Mesothelial cell of epicardium (in vitro differentiated cells): ENCODE measurements around the gene LNPEP. TPM values are rescaled to one million over a fixed set of nuclear protein-coding genes. Genes with fewer than 3 reads are reported as not detected.

Experiments
- DNase-seq, 2 experiments: peaks; one replicate each; pipeline ENCODE4 v3.0.0; 2021; ENCODE audit warnings: low spot score in 2 of 2; ENCODE audit not compliant: unreplicated experiment in 2 of 2
- H3K27ac Mint-ChIP-seq: 2 replicates; pipeline ENCODE4 v1.8.0; 2021; ENCODE audit warnings: mixed read lengths
- H3K27me3 Mint-ChIP-seq: 2 replicates; pipeline ENCODE4 v1.8.0; 2021; ENCODE audit warnings: low read depth, mixed read lengths
- H3K36me3 Mint-ChIP-seq: 2 replicates; pipeline ENCODE4 v1.8.0; 2021; ENCODE audit warnings: mixed read lengths
- H3K4me1 Mint-ChIP-seq: 2 replicates; pipeline ENCODE4 v1.8.0; 2021; ENCODE audit warnings: mixed read lengths
- H3K4me3 Mint-ChIP-seq: 2 replicates; pipeline ENCODE4 v1.8.0; 2021; ENCODE audit warnings: mild to moderate bottlenecking, moderate library complexity, mixed read lengths
- H3K9me3 Mint-ChIP-seq: 2 replicates; pipeline ENCODE4 v1.8.0; 2021; ENCODE audit warnings: mixed read lengths
- total RNA-seq: library from RNA; stranded (reverse); gene quantifications from 3 replicates; pipeline ENCODE4 v1.2.1, GENCODE V29; 2021
- TF ChIP-seq, protein P1 (sequence below): fragments of 200-600 bp; sonication (generic); IDR thresholded peaks from one replicate; pipeline ENCODE4 v1.5.0; 2021; ENCODE audit warnings: antibody characterized with exemption; ENCODE audit not compliant: unreplicated experiment

LNPEP gene
- total RNA-seq, 1 donor from 2014 or later: 37.3 TPM

DNA sequence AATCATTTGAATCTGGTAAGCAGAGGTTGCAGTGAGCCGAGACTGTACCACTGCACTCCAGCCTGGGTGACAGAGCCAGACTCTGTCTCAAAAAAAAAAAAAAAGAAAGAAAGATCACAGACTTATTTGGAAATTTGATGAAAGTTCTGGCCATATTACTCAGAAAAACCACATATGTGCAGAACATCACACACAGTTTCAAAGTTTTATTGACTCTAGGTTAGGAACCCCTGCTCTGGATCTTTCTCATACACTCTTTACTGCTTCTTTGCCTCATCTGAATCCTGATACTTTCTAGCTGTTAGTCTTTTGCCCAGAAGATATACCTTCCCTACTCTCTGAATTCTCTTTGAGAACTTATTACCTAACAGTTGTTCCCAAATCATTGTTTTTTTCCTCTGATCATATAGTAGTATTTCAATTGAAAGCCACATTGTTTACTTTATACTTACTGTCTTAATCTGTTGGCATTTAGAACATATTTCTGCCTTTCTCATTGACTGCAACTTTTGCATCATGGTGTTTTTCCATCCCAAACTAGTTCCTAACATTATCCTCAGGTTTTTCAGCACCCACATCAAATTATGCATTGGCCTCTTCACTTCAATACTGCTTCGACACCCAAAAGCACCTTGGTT lies 68.7 kb downstream of the LNPEP start:
- Mint-ChIP-seq H3K36me3 (peaks cover 9% of the 10 kb centered on the region), H3K27me3 (no peaks in the 10 kb centered on the region), H3K9me3 (no peaks in the 10 kb centered on the region), H3K4me1 (peaks cover 7% of the 10 kb centered on the region), H3K27ac (no peak overlapping the region), H3K4me3 (no peak overlapping the region)
- DNase-seq: no peak
- TF ChIP-seq, protein P1, sequence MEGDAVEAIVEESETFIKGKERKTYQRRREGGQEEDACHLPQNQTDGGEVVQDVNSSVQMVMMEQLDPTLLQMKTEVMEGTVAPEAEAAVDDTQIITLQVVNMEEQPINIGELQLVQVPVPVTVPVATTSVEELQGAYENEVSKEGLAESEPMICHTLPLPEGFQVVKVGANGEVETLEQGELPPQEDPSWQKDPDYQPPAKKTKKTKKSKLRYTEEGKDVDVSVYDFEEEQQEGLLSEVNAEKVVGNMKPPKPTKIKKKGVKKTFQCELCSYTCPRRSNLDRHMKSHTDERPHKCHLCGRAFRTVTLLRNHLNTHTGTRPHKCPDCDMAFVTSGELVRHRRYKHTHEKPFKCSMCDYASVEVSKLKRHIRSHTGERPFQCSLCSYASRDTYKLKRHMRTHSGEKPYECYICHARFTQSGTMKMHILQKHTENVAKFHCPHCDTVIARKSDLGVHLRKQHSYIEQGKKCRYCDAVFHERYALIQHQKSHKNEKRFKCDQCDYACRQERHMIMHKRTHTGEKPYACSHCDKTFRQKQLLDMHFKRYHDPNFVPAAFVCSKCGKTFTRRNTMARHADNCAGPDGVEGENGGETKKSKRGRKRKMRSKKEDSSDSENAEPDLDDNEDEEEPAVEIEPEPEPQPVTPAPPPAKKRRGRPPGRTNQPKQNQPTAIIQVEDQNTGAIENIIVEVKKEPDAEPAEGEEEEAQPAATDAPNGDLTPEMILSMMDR: no peak

DNA sequence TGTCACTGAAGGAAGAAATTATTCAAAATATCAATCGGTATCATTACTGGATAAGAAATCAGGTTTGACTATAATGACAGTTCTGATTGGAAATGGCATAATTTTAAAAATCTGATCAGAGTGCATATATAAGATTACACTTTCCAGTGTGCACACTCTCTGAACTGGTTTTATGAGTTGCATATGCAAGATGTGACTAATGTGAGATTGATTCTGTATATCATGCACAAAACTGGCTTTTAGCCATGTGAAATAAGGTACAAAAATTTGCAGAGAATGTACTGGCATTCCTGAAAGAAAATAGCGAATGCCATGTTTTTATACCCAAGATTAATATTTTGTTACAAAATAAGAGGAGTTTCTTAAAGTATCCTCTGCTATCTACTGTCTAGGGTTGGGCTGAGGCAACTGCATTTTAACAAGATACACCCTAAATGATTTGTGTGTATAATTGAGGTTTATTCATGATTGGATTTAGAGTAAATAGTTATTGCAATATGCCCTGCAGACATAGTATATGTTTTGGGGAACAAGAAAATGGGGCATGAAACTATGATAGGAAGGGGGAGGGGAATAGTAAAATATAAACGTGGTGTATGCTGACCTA lies 70.7 kb downstream of the LNPEP start:
- H3K27me3 Mint-ChIP-seq: no peaks in the 10 kb centered on the region
- no peak overlapping the region for H3K4me3 Mint-ChIP-seq
- TF ChIP-seq, protein P1: no peak
- no peak overlapping the region for H3K27ac Mint-ChIP-seq
- DNase-seq: no peak
- peaks cover 12% of the 10 kb centered on the region for H3K36me3 Mint-ChIP-seq
- no peaks in the 10 kb centered on the region for H3K9me3 Mint-ChIP-seq
- H3K4me1 Mint-ChIP-seq: peaks cover 15% of the 10 kb centered on the region

DNA sequence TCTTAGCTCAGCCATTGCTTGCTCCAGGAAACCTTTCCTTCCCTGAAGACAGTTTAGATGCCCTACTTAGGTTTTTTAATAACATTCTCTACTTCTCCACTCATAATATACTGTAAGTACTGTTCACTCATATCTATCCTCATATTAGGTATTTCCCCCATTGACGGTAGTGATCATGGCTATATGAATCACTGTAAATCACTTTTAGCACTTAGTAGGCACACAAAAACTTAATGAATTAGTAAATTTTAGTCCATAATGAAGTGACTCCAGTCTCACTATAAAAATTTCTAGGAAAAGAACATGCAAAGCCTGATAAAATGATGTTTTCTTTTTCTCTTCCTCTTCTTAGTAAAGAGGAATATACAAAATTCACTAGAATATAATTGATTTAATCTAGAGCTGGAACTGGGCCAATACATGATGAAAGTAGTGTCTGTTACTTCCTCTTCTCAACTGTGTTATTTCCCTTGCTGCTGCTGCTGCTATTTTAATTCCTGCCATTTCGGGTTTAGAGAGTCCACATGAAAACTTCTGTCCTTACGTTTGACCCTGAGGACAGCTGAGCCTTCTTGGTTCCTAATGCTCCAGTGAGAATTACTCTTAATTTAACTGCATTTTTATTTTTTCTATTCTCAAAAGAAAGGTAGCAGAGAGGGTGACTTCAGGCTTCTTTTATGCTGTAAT lies 73.5 kb downstream of the LNPEP start:
- TF ChIP-seq, protein P1: no peak
- DNase-seq: no peak
- peak overlapping the region; percentile 77 for H3K27ac Mint-ChIP-seq
- H3K36me3 Mint-ChIP-seq: peaks cover 19% of the 10 kb centered on the region
- no peaks in the 10 kb centered on the region for H3K27me3 Mint-ChIP-seq
- no peaks in the 10 kb centered on the region for H3K9me3 Mint-ChIP-seq
- no peak overlapping the region for H3K4me3 Mint-ChIP-seq
- H3K4me1 Mint-ChIP-seq: peaks cover 15% of the 10 kb centered on the region

DNA sequence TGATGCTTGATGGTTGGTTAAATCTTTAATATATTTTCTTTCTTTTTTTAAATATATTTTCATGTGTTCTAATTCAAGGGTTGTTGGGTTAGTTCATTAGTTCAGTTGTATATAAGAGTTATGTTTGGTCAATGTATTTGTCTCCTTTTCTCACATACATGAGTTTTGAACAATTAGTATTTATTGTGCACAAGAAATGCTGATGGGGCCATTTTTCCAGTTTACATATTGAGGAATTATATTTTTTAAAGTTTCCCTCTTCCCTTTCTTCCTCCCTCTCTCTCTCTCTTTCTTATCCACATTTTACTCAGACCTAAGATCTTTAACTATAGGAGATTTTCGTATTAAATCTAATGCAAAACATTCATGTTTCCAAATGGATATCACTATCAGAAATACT lies 74.0 kb downstream of the LNPEP start:
- H3K4me1 Mint-ChIP-seq: peaks cover 19% of the 10 kb centered on the region
- no peaks in the 10 kb centered on the region for H3K27me3 Mint-ChIP-seq
- TF ChIP-seq, protein P1: no peak
- H3K9me3 Mint-ChIP-seq: no peaks in the 10 kb centered on the region
- H3K36me3 Mint-ChIP-seq: peaks cover 15% of the 10 kb centered on the region
- no peak overlapping the region for H3K4me3 Mint-ChIP-seq
- no peak for DNase-seq
- H3K27ac Mint-ChIP-seq: no peak overlapping the region

DNA sequence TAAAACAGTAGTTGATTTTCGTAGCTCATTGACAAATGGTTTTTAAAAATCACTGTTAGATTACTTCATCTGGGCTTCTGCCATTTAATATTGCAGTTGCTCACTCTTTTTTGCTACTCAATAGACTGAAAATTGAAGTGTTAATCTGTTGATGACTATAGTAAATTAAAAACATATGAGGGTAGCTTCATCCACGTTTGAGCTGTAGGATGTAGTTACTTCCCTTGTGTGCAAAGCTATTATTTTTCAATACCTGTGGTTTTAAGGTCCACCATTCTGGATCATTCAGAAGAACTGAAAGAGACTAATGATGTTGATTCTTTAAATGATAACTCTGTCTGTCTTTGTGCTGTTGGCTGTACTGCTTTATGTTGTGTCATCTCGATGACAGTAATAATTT lies 74.7 kb downstream of the LNPEP start:
- Mint-ChIP-seq H3K27me3 (no peaks in the 10 kb centered on the region), H3K4me3 (no peak overlapping the region), H3K27ac (no peak overlapping the region), H3K36me3 (peaks cover 19% of the 10 kb centered on the region), H3K4me1 (peaks cover 22% of the 10 kb centered on the region), H3K9me3 (no peaks in the 10 kb centered on the region)
- DNase-seq: no peak
- TF ChIP-seq, protein P1: no peak
